Prostate gland (tissue), 2 donors: Measurements from ENCODE around the gene SUN2. TPM values are rescaled to one million over a fixed set of nuclear protein-coding genes. Genes with fewer than 3 reads are reported as not detected.

Experiments
- DNase-seq: peaks from one replicate; pipeline ENCODE4 v3.0.0-alpha.2; 2019; ENCODE audit warnings: low spot score
- H3K27ac ChIP-seq, 2 donors: fragments of 200-600 bp; sonication (generic); 2 replicates each; pipeline ENCODE4 v1.5.1; 2017 to 2019
- H3K27me3 ChIP-seq: fragments of 200-600 bp; sonication (generic); replicated peaks from 2 replicates; pipeline ENCODE4 v1.5.1; 2019; ENCODE audit not compliant: insufficient read depth
- H3K36me3 ChIP-seq, 2 donors: fragments of 200-600 bp; sonication (generic); 1 replicate in 1 of 2; 2 replicates in 1 of 2; pipeline versions ENCODE4 v1.5.1 to v1.8.1; 2017 to 2019
- H3K4me1 ChIP-seq: fragments of 200-600 bp; sonication (generic); replicated peaks from 2 replicates; pipeline ENCODE4 v1.5.1; 2019
- H3K4me3 ChIP-seq, 2 donors: fragments of 200-600 bp; sonication (generic); 2 replicates each; pipeline ENCODE4 v1.5.1; 2017 to 2019
- H3K9me3 ChIP-seq: fragments of 200-600 bp; sonication (generic); 2 replicates; pipeline ENCODE4 v1.5.1; 2017
- CTCF ChIP-seq, 4 experiments: fragments of 200-600 bp in 2 of 4; fragments of 450-650 bp in 2 of 4; sonication (generic) in 2 of 4; IDR thresholded peaks; 1 replicate in 3 of 4; 2 replicates in 1 of 4; pipeline ENCODE4 v1.5.1; 2016 to 2019; ENCODE audit warnings: antibody characterized with exemption in 4 of 4, mild to moderate bottlenecking in 2 of 4, moderate library complexity in 2 of 4
- POLR2A ChIP-seq: fragments of 450-650 bp; IDR thresholded peaks from one replicate; pipeline ENCODE4 v1.6.1; 2016; ENCODE audit warnings: antibody characterized with exemption, mild to moderate bottlenecking
- POLR2AphosphoS5 ChIP-seq: sonication (generic); formaldehyde crosslinking; IDR thresholded peaks from one replicate; pipeline ENCODE4 v1.6.1; 2017; ENCODE audit warnings: antibody characterized with exemption
- WGBS: methylation state at CpG from one replicate; pipeline ENCODE4 v1.1.5; 2018; 5-methylcytosine and 5-hydroxymethylcytosine counted together
- intact Hi-C: fragments of 100-400 bp; cut with DNase I; formaldehyde crosslinking; loops from one replicate; pipeline ENCODE4 v1.14.2; 2022
- total RNA-seq, 2 donors: library from RNA; depleted of rRNA; stranded (reverse); fragments of >200 nt; gene quantifications; one replicate each; pipeline ENCODE4 v1.1.0, GENCODE V29; 2016

The SUN2 gene
- total RNA-seq, 2 donors from 2014 or later: 401 to 445 TPM

GRCh38 chr22:38738475-38739070, 17.2 kb downstream of the SUN2 start:
- no peaks in the 10 kb centered on the region for H3K9me3 ChIP-seq
- no peak overlapping the region for H3K27ac ChIP-seq
- H3K4me3 ChIP-seq: no peak overlapping the region
- intact Hi-C loops: no loop called here
- WGBS: 93% methylated on average over 17 of the region's 18 CpGs
- TF ChIP-seq POLR2AphosphoS5 (no peak), CTCF (IDR thresholded peaks at IDR 0.05) (no peak), POLR2A (no peak)
- no peaks in the 10 kb centered on the region for H3K4me1 ChIP-seq
- no peaks in the 10 kb centered on the region for H3K27me3 ChIP-seq
- no peak for DNase-seq
- peaks cover 59 to 70% of the 10 kb centered on the region in 2 donors for H3K36me3 ChIP-seq

- H3K36me3 ChIP-seq: peaks cover 49 to 65% of the 10 kb centered on the region in 2 donors
- no peak overlapping the region for H3K4me3 ChIP-seq
- TF ChIP-seq POLR2A: no peak
- TF ChIP-seq POLR2AphosphoS5: no peak
- no peaks in the 10 kb centered on the region for H3K9me3 ChIP-seq
- DNase-seq: no peak
- peaks cover 8% of the 10 kb centered on the region for H3K4me1 ChIP-seq
- H3K27me3 ChIP-seq: no peaks in the 10 kb centered on the region
- no peak overlapping the region for H3K27ac ChIP-seq
- WGBS: 74% methylated on average over 21 of the region's 21 CpGs
- intact Hi-C loops: no loop called here
Measured at GRCh38 chr22:38737302-38738060, 18.3 kb downstream of the SUN2 start.

- H3K27me3 ChIP-seq: no peaks in the 10 kb centered on the region
Measured at GRCh38 chr22:38736257-38736570, 19.6 kb downstream of the SUN2 start.

DNA sequence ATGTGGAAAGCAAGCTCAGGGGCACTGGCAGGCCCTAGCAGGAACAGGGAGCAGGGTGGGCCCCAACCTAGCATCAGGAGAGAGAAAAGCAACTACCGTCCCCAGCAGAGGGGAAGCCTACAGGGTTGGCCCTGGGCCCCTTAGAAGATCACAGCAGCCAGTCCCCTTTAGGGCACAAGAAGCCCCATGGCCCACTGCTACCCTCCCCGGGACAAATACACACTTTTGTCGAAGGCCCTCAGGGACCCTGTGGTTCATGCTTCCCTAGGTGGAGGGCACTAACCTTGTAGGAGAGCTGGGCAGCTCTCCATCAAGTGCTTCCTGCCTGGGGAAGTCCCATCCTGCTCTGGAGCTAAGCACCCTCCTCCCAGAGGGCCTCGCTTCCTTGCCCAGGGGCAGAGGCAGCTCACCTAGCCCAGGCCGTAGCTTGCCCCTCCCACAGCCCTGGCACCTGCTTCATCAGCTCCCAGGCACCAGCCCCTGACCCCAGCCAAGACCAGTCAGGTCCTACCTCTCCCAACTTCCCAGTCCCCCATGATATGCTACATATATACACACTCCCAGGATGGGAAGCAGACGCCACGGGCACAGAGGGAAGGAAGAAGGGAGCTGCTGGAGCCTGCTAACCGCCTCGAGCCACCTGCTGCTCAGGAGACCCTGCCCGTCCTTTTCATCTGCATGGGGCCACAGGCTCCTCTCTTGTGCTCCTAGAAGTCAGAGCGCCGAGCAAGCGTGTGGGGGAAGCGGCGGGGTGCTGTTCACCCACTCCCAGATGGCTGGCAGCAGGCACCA, 20.1 kb downstream of the SUN2 start:
- Histone ChIP-seq H3K27me3 (no peaks in the 10 kb centered on the region), H3K36me3 (peaks cover 34 to 49% of the 10 kb centered on the region in 2 donors), H3K4me3 (no peak overlapping the region), H3K9me3 (no peaks in the 10 kb centered on the region), H3K4me1 (peaks cover 8% of the 10 kb centered on the region), H3K27ac (peak overlapping the region; percentile 66 to 82)
- intact Hi-C loops: no loop called here
- TF ChIP-seq POLR2A (no peak), POLR2AphosphoS5 (no peak), CTCF (IDR thresholded peaks at IDR 0.05) (no peak)
- WGBS: 78% methylated on average over 15 of the region's 15 CpGs
- DNase-seq: no peak

More at GRCh38 chr22:38736257-38736570, 19.6 kb downstream of the SUN2 start:
- 84% methylated on average over 7 of the region's 7 CpGs for WGBS
- Histone ChIP-seq H3K9me3 (no peaks in the 10 kb centered on the region), H3K4me1 (peaks cover 8% of the 10 kb centered on the region), H3K36me3 (peaks cover 37 to 54% of the 10 kb centered on the region in 2 donors), H3K4me3 (no peak overlapping the region), H3K27ac (peak overlapping the region in 1 of 2 donors; percentile 66)
- TF ChIP-seq POLR2AphosphoS5: no peak
- no peak for TF ChIP-seq POLR2A
- TF ChIP-seq CTCF (IDR thresholded peaks at IDR 0.05): no peak
- no peak for DNase-seq
- intact Hi-C loops: no loop called here

- intact Hi-C loops: no loop called here
- WGBS: 85% methylated on average over 7 of the region's 7 CpGs
- TF ChIP-seq POLR2A (no peak), CTCF (IDR thresholded peaks at IDR 0.05) (no peak), POLR2AphosphoS5 (no peak)
- Histone ChIP-seq H3K9me3 (no peaks in the 10 kb centered on the region), H3K4me1 (peaks cover 8% of the 10 kb centered on the region), H3K27ac (peak overlapping the region; percentile 66 to 82), H3K27me3 (no peaks in the 10 kb centered on the region), H3K36me3 (peaks cover 34 to 47% of the 10 kb centered on the region in 2 donors), H3K4me3 (no peak overlapping the region)
- DNase-seq: no peak
Measured at GRCh38 chr22:38735126-38735464, 20.7 kb downstream of the SUN2 start.
